ENCODE measurements around the gene MARVELD3.

DNA sequence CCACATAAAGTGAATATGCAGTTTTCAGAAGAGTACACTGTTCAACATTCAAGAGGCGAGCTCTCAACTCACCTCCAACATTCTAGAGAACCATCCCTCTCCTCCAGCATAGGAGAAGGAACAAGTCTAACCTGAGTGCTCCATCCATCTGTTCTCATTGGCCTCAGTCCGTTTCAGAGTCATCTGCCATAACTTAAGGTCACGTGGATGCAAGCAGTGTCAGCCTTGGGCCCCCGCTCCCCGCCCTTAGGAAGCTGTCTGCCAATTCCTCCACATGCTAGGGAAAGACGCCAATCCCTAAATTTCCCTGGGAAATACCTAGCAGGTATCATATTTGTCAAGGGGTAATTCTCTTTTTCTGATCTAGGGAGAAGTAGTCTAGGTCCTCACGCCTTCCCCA is 21.4 kb downstream of the MARVELD3 start:
- no peak for TF ChIP-seq TAF7 (optimal IDR thresholded peaks at IDR 0.05; ENCODE audit: borderline replicate concordance, low read depth, low read length)
- TF ChIP-seq, protein P1, sequence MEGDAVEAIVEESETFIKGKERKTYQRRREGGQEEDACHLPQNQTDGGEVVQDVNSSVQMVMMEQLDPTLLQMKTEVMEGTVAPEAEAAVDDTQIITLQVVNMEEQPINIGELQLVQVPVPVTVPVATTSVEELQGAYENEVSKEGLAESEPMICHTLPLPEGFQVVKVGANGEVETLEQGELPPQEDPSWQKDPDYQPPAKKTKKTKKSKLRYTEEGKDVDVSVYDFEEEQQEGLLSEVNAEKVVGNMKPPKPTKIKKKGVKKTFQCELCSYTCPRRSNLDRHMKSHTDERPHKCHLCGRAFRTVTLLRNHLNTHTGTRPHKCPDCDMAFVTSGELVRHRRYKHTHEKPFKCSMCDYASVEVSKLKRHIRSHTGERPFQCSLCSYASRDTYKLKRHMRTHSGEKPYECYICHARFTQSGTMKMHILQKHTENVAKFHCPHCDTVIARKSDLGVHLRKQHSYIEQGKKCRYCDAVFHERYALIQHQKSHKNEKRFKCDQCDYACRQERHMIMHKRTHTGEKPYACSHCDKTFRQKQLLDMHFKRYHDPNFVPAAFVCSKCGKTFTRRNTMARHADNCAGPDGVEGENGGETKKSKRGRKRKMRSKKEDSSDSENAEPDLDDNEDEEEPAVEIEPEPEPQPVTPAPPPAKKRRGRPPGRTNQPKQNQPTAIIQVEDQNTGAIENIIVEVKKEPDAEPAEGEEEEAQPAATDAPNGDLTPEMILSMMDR (IDR thresholded peaks at IDR 0.05; ENCODE audit: control extremely low read depth in 1 of 3, insufficient read depth in 1 of 3, low read depth in 1 of 3, low read length in 3 of 3): no peak
- no peak for TF ChIP-seq RFX5 (IDR thresholded peaks at IDR 0.05; ENCODE audit: borderline replicate concordance, low read depth, low read length)
- no peak for TF ChIP-seq EZH2 (IDR thresholded peaks at IDR 0.05; ENCODE audit: low read depth, low read length, severe bottlenecking)
- no peak for TF ChIP-seq CBX8 (IDR thresholded peaks at IDR 0.05; ENCODE audit: borderline replicate concordance, low read depth, low read length)

All from H1 (cell line).